Measurements from ENCODE around the gene ADIPOR2.

Gene ADIPOR2

DNA sequence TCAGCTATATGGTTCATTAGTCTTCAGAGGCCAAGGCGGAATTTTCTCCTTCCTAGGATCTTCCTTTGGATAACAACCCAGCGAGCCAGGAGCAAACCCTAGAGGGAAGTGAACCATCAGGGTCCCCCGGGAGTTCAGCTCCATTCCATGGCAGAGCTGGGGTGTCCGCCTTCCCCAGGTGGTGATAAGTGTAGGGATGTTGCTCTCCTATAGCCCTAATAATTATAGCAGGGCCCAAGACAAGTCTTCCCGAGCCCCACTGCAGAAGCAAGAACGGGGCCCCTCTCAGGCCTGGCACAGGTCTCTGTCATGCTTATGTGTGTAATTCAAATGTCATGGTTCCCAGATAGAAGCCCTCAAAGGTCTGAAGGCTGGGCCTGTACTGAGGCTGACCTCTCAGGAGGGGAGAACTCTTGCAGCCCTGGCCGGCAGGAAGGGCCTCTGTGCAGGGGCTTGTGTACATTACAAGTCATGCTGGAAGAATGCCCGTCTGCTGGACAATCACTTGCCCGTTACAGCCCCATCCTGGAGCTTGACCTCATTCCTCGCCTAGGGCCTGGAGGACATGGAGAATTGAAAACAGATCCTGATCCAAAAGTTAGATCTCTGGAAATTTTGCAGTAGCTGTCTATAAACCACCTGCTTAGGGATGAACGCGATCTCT is 146.8 kb downstream of the ADIPOR2 start:
- no peak for TF ChIP-seq POLR2AphosphoS5 (IDR thresholded peaks at IDR 0.05; ENCODE audit: low read depth, low read length)

Data from PFSK-1 (cell line).